Pulmonary artery endothelial cell (primary cell): ENCODE data around the gene STX16. TPM values are rescaled to one million over a fixed set of nuclear protein-coding genes. Genes with fewer than 3 reads are reported as not detected.
A peak's percentile ranks its signal among the peaks of the same experiment; 100 is the strongest.

Experiments
- DNase-seq: peaks from one replicate; pipeline ENCODE4 v3.0.0-alpha.2; 2011; ENCODE audit warnings: low read depth, low spot score
- total RNA-seq: library from RNA; depleted of rRNA; stranded (reverse); fragments of >200 nt; gene quantifications from 2 replicates; pipeline ENCODE4 v1.2.3, GENCODE V29; 2014

The STX16 gene
- 45.6 and 54.9 TPM in 2 replicates for total RNA-seq

GRCh38 chr20:58650776-58651558 lies at the start of gene STX16:
TSS of gene STX16 (plus strand) at chr20:58651283. CDS start at chr20:58652007, 724 bp downstream.
- DNase-seq: peak; percentile 77

GRCh38 chr20:58602124-58602523 lies 49.0 kb upstream of the STX16 start:
- no peak for DNase-seq

GRCh38 chr20:58603721-58604120 lies 47.4 kb upstream of the STX16 start:
- no peak for DNase-seq

GRCh38 chr20:58604128-58604881 lies 46.8 kb upstream of the STX16 start:
- DNase-seq: no peak

GRCh38 chr20:58605292-58606065 lies 45.6 kb upstream of the STX16 start:
- no peak for DNase-seq

GRCh38 chr20:58606184-58606583 lies 44.9 kb upstream of the STX16 start:
- no peak for DNase-seq

- no peak for DNase-seq
Measured at GRCh38 chr20:58608096-58608840, 42.8 kb upstream of the STX16 start.

- no peak for DNase-seq
Measured at GRCh38 chr20:58609026-58609425, 42.1 kb upstream of the STX16 start.

- no peak for DNase-seq
Measured at GRCh38 chr20:58610071-58610800, 40.8 kb upstream of the STX16 start.

GRCh38 chr20:58610811-58611210 lies 40.3 kb upstream of the STX16 start:
- no peak for DNase-seq

GRCh38 chr20:58611236-58612030 lies 39.6 kb upstream of the STX16 start:
- no peak for DNase-seq

- DNase-seq: peak; percentile 61
Measured at GRCh38 chr20:58612121-58612691, 38.9 kb upstream of the STX16 start.

GRCh38 chr20:58613061-58613854 lies 37.8 kb upstream of the STX16 start:
- no peak for DNase-seq

GRCh38 chr20:58614366-58614765 lies 36.7 kb upstream of the STX16 start:
- DNase-seq: no peak

GRCh38 chr20:58614984-58615760 lies 35.9 kb upstream of the STX16 start:
- DNase-seq: no peak

- DNase-seq: no peak
Measured at GRCh38 chr20:58616411-58616810, 34.7 kb upstream of the STX16 start.

- DNase-seq: no peak
Measured at GRCh38 chr20:58617158-58617557, 33.9 kb upstream of the STX16 start.
